Activated naive CD4-positive, alpha-beta T cell (primary cell): ENCODE results near the gene TATDN2.
A peak's percentile ranks its signal among the peaks of the same experiment; 100 is the strongest.
"Not testable (repeated sequence)": the region's sequence is repeated elsewhere in the genome, so short reads cannot be mapped to it uniquely, and the experiment has no call there.

Experiments
- DNase-seq, 4 experiments: peaks; one replicate each; lab custom pipeline; 2025; lab: John Stamatoyannopoulos, UW

TATDN2 gene

DNA sequence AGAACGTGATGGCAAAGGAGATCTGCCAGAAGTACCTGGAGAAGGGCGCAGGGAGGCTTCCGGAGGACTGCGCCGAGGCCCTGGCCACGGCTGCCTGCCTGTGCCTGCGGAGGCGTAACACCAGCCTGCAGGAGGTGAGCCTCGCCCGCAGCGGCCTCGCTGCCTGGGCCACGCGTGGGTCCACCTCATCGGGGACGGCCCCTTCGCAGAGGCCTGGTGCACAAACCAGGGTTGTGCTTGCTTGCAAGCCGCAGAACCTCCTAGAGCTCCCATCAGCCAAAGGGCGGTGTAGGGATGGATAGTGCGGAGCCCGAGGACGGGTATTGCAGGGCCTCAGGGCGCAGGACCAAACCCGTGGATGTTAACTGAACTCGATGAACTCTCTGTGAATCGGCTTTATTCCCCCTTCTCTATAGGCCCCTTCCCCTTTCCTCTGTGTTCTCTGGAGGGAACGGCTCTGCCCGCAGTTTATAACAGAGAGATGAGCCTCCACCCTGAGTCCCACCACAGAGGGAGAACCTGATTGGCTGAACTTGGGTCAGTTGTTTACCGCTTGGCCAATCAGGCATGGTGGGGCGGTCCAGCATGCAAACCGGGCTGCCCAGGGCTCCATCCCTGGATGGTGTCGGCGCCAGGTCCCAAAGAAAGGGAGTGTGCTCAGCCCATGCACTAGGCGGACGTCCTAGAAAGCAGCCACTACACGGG, 13.6 kb upstream of the TATDN2 start:
- DNase-seq = no peak

DNA sequence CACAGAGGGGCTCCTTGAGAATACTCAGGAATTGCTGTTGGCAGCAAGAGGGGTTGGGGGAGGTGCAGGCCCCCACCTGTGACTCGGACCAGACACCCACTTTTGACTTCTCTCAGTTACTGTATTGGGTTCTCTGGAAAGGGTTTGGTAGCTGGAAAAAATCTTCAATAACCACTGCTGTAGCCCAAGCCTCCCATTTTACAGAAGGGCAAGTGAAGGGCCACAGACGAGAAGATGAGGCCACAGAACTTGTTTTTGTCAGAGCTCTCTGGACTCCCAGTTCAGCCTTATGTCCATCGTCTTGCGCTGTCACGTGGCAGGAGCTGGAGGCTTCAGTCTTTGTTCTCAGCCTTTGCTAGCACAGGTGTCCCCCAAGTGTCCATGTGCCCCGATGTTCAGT, 12.7 kb upstream of the TATDN2 start:
- DNase-seq = no peak

DNA sequence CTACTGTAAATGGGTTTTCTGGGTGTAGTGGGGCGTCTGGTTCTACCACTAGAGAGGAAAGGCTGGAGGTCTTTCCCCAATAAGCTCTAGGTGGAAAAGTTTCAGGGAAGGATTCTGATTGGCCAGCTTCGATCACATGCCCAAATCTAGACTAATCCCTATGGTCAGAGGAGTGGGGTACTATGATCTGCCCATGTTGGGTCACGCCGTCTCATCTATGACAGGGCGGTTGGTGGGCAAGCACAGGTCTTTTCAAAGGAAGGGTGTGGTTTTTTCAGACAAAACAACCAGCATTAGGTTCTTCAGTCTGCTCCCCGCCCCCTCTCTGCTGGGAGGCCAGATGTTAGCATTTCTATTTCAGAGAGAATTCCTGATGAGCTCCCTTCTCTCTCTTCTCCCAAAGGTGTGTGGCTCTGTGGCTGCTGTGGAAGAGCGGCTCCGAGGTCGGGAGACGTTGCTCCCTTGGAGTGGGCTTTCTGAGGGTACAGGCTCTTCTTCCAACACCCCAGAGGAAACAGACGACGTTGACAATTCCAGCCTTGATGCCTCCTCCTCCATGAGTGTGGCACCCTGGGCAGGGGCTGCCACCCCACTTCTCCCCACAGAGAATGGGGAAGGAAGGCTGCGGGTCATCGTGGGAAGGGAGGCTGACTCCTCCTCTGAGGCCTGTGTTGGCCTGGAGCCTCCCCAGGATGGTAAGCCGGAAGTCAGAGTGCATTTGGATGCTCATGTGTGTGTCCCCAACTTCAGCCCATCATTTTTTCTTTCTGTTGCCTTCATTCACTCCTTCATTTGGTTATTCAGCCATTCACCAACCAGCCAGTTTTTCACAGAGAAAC, 9.7 kb upstream of the TATDN2 start:
- DNase-seq = no peak

DNA sequence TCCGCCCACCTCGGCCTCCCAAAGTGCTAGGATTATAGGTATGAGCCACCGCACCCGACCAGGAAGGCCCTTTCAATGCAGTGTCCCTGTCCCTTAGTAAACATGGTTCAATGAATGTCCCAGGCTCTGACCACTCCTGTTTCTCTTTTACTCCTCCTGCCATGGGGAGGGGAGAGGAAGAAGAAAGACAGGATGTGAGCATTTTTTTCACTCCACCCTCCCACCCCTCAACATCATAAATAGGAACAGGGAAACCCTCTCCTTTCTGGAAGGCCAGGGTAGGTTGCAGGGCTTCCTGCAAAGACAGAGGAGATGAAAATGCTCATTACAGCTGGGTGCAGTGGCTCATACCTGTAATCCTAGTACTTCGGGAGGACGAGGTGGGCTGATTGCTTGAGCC, 7.5 kb upstream of the TATDN2 start:
- DNase-seq = no peak

DNA sequence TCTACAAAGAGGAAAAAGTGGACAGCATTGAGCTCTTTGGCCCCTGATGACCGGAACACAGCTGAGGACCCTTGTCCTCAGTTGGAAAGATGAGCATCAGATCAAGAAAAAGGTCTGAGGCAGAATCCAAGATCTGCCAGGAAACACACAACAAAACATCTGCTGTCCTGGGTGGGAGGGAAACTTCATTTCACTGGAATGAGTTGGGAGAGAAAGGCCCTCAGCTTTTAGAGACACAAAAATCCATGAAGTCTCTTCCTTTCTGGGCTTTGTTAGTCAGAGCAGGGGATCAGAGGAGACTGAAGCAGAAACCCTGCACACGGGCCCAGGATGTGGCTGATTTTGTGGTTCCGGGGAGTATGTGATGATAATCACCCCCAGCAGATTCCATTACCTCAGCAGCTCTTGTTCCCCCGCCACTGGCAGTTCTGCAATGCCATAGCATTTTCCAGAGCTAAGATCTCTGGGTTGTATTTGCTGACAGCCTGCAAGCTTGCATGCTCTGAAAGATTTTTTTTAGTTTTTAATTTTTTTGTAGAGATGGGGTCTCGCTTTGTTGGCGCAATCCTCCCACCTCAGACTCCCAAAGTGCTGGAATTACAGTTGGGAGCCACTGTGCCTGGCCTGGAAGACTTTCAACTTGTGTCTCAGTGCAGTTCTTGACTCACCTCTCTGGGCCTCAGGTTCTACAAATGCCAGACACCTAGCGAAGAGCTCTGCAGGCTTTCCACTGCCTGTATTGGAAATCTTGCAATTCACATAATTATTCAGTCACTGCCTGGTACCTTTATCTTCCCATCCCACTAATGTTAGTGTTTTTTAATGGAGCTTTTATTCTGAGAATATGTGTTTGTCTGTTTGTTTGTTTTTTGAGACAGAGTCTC, 5.8 kb upstream of the TATDN2 start:
- peak in 3 of 4 experiments; percentile 8 to 54 (median 44) for DNase-seq

DNA sequence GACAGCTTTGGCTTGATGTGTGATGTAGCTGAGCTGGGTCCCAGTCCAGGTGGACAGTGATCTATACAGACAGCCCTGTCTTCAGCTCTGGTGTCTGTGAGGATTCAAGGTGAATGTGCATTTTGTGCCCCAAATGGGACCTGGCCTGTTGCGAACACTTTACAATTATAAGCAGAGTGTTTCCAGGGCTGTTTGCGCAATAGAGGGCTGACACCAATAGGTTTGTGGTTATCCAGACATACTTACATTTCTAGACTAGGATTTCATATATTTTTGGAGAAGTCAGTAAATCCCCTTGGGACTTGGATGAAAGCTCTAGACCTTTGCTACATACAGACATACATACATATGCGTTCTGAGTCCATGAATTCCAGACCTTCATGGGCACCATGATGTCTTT, 4.2 kb upstream of the TATDN2 start:
- no peak for DNase-seq

DNA sequence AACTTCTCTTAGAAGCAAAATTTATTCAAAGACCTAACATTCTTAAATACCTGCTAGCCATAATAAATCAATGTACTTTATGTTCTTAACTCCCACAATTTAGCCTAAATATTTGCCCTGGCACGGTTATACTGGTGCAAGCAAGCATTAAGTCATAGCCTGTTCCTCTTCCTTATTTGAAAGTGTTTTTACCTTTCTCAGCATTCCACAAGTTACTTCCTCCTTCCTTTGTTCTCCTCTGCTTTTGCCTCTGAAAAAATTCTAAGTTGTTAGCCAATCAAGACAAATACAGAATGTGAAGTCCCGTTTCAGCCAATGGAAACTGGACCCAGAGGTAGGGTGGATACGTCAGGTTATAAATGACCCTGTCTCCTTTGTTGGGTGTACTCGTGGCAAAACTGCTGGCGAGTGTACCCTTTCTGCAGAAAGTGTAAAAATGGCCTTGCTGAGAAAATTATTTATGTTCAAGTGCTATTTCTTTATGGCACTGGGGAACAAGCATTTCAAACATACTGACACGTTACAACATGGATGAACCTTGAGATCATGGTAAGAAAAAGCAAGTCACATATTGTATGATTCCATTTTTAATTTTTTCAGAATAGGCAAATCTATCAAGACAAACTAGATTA, 3.1 kb upstream of the TATDN2 start:
- DNase-seq = no peak

DNA sequence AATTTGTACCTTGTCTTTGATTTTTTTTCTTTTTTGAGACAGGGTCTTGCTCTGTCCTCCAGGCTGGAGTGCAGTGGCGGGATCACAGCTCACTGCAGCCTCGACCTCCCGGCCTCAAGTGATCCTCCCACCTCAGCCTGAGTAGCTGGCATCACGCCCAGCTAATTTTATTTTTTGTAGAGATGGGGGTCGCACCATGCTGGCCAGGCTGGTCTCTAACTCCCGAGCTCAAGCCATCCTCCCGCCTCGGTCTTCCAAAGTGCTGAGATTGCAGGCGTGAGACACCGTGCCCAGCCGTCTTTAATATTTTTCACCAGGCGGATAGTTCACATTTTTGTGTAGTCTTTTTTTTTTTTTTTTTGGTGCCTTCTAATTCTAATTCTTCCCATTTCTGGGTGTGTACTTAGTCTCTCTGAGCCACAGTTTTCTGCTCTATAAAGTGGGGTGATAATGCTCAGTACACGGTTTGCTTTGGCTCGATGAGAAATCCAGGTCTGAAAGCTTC, 528 bp upstream of the TATDN2 start:
- DNase-seq = no peak

DNA sequence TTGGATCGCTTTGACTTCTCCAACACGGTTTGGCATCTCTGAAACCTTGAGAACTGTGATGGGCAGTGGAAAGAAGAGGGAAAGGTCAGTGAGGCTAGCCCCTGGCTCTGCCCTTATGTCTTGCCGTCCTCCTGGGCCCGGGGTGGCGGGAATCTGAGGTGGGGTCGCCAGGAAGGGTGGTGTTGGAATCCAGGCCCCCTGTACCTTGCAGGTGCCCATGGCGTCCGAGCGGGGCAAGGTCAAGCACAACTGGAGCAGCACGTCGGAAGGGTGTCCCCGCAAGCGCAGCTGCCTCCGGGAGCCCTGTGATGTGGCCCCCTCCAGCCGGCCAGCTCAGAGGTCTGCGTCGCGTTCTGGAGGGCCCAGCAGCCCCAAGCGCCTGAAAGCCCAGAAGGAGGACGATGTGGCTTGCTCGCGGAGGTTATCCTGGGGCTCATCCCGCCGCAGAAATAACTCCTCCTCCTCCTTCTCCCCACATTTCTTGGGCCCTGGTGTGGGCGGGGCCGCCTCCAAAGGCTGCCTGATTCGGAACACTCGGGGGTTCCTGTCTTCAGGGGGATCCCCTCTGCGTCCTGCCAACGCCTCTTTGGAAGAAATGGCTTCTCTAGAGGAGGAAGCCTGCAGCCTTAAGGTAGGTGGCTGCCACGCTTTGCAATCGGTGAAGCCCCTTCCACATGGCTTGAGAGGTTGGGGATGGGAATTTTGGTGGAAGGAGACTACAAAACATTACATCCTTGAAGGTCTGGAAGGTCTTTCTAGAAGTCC, 907 bp downstream of the TATDN2 start:
- peak in 2 of 4 experiments; percentile 18 to 29 for DNase-seq

DNA sequence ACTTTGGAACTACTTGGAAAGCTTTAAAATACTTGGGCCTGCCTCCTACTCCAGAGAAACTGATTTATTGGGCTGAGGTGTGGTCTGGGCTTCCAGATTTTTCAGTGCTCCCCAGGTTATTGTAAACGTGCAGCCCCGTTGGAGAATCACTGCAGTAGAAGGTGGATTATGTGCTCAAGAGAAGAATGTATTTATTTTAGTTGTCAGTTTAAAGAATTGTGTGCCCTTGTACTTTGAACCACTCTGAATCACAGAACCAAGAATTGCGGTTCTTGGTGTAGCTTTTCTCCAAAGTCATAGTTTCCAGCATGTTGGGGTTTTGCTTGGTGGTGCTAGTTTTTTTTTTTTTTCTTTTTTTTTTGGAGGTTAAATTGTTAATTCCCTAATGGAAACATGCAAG, 1.6 kb downstream of the TATDN2 start:
- no peak for DNase-seq

DNA sequence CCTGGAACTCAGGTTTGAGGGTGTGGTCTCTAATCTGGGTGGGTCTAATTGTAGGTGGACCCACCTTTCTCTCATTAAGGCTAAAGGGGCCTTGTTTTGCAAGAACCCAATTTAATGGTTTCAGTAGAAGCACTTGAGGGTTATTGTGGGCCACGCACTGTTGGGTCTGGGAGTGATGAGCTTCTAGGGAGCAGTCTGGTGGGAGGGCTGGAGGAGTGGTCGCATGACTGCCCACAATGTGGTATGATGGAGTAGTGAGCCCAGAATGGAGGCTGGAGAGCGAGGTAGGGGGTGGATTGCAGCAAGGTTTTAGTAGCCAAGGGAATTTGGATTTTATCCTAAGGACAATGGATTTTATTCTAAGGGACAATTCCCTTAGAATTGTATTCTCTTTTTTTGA, 2.7 kb downstream of the TATDN2 start:
- no peak for DNase-seq

DNA sequence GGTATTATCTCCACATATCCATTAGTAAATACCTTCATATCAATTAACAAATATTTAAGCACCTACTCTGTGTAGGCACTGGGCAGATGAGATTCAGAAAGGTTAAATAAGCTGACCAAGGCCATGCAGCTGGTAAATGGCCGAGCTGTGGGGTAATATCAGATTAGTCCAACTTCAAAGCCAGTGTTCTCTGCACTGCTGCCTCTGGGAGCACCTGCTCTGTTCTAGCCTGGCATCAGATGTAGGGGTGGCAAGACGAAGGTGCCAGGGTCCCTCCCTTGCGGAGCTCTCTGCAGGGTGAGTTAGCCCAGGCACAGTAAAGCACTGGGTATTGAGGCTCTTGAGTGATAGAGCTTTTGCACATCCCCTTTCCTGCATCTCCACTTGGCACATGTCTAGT, 5.5 kb downstream of the TATDN2 start:
- no peak for DNase-seq

DNA sequence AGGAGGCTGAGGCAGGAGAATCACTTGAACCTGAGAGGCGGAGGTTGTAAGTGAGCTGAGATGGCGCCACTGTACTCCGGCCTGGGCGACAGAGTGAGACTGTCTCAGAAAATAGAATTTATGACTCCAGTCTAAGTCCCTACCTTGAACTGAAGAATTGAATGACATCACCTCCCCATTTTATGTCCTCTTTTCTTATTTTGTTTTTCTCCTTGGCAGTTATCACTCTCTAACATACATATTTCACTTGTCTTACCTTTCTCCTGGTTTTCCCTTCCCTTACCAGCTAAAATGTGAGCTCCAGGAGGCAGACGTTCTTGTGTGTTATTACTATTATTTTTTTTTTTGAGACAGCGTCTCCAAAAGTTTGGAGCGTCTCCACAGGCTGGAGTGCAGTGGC, 7.6 kb downstream of the TATDN2 start:
- no peak for DNase-seq

DNA sequence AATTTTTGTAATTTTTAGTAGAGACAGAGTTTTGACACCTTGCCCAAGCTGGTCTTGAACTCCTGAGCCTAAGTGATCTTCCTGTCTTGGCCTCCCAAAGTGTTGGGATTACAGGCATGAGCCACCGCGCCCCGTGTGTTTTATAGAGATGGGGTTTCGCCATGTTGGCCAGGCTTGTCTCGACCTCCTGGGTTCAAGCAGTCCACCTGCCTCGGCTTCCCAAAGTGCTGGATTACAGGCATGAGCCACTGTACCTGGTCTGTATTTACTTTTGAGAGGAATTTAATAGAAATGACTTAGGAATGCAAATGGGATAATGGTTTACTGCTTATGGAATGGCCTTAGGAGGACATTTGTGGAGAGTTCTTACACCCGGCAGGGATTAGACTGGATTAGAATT, 10.8 kb downstream of the TATDN2 start:
- DNase-seq = no peak

DNA sequence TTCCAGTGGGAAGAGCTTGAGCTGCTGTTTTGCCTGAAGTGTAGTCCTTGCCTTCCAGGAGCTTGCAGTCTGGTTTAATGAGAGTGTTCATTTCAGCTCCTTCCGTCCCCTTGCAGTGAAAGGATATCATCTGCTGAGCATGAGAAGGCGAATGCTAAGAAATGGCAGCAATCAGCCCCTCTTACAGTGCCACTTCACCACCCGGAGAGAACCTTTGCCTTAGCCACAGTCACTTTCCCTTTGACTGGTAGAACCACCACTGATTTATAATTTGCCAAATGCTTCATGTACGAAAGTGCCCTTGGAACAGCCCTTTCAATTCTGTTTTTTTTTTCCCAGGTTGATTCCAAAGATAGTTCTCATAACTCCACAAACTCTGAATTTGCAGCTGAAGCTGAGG, 11.5 kb downstream of the TATDN2 start:
- DNase-seq = no peak

DNA sequence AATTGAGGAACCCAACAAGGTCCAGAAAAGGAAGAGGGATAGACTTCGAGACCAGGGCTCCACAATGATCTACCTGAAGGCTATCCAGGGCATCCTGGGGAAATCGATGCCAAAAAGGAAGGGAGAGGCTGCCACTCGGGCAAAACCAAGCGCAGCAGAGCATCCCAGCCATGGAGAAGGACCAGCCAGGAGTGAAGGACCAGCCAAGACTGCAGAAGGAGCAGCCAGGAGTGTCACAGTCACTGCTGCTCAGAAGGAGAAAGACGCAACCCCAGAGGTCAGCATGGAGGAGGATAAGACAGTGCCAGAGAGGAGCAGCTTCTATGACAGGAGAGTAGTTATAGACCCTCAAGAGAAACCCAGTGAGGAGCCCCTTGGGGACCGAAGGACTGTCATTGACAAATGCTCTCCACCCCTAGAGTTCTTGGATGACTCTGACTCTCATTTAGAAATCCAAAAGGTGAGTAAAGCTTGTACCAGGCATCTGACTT, 12.0 kb downstream of the TATDN2 start:
- no peak for DNase-seq

DNA sequence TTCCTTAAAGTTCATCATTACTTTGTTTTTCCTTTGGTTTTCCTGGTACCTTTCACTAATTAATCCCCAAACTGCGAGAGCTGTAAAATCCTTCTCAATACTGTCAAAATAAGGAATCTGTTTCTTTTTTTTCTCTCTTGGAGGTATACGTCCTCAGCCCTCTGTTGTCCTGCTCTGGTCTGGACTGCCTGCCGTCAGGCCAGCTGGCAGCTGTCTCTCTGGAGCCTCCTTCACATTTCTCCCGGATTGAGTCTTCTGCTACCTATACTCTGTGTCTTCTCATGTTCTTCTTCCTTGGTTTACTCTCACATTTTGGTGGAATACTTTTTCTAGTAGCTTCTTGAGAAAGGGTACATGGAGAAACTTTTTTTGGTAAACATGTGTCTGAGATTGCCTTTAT, 13.8 kb downstream of the TATDN2 start:
- DNase-seq = no peak

DNA sequence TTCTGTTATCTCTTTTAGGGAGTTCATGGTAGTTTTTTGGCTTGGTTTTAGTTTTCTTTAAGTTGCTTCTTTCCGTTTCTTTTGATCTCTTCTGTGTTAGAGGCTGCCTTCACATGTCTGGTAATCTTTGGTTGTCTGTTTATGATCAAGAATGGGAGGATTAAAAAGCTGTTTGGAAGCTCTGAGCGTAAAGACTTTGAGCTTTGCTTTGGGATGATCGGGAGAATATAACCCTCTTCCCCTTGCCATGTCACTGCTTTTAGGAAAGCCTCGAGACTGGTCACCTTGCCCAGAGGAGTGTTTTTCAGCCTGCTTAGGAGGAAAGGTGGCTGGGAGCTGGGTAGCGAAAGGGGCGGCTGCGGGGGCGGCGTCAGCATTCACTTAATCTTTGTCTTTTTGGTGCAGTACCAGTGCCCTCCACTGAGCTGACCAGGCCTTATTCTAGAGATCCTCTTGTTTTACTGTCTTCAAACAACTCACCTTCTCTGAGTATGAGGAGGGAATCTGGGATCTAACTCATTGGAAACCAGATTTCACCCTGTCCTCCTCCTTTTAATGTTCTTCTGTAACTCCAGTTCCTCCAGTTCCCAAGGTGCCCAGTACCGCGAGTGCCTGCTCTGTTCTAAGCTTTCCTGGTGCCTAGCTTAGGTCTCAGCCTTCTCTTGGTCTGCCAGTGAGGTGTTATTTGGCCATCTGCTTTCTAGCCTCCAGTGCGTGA, 15.5 kb downstream of the TATDN2 start:
- DNase-seq = peak in 3 of 4 experiments; percentile 7 to 54 (median 35)

DNA sequence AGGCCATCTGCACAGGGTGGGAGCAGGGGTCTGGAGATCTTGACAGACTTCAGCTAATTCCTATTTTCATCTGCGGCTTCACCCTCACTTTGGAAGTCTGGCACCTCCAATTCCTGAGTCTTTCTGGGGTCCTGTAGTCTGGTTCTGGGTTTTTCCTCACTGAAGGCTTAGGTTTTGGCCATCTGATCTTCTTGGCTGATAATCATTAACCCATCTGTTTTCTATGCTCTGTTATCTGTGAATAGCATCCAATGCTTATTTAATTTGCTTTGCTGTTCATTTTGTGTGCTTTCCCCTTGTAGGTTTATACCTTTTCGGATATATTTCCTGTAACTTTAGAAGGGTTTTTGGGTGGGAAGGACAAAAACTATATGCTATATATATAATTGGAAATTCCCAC, 17.6 kb downstream of the TATDN2 start:
- DNase-seq = no peak

DNA sequence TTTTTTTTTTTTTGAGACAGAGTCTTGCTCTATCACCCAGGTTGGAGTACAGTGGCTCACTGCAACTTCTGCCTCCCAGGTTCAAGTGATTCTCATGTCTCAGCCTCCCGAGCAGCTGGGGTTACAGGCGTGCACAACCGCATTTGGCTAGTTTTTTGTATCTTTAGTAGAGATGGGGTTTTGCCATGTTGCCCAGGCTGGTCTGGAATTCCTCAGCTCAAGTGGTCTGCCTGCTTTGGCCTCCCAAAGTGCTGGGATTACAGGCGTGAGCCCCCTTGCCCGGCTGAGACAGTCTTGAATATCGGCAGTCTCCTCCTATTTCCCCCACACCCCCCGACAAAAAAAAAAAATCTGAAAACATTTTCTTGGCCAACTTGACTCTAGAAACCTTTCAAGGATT, 18.7 kb downstream of the TATDN2 start:
- not testable (repeated sequence) for DNase-seq
